T1000 (cell line): ENCODE results near the gene ANO1.
"Not testable (repeated sequence)": the region's sequence is repeated elsewhere in the genome, so short reads cannot be mapped to it uniquely, and the experiment has no call there.

Experiments used
- DNase-seq: peaks from one replicate; lab custom pipeline; 2025; ENCODE audit warnings: mixed read lengths; lab: John Stamatoyannopoulos, UW

ANO1 gene

DNA sequence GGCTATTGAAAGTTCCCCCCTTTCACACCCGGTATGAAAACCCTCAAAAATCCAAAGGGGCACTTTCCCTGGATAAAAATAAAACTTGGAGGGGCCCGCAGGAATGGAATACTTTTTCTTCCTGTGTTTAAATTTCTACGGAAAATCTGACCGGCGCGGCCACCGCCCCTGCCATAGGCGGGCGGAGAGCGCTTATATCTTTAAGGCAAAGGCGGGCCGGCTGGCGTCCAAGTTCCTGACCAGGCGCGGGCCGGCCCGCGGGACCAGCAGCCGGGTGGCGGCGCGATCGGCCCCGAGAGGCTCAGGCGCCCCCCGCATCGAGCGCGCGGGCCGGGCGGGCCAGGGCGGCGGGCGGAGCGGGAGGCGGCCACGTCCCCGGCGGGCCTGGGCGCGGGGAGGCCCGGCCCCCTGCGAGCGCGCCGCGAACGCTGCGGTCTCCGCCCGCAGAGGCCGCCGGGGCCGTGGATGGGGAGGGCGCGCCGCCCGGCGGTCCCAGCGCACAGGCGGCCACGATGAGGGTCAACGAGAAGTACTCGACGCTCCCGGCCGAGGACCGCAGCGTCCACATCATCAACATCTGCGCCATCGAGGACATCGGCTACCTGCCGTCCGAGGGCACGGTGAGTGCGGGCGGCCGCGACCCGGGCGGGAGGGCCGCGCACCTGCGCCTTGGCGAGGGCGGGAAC, at the start of gene ANO1:
TSS of gene ANO1 (plus strand) at position 223 of the 686 bp plus-strand sequence. CDS start at position 513, 290 bp downstream.
- no peak for DNase-seq

DNA sequence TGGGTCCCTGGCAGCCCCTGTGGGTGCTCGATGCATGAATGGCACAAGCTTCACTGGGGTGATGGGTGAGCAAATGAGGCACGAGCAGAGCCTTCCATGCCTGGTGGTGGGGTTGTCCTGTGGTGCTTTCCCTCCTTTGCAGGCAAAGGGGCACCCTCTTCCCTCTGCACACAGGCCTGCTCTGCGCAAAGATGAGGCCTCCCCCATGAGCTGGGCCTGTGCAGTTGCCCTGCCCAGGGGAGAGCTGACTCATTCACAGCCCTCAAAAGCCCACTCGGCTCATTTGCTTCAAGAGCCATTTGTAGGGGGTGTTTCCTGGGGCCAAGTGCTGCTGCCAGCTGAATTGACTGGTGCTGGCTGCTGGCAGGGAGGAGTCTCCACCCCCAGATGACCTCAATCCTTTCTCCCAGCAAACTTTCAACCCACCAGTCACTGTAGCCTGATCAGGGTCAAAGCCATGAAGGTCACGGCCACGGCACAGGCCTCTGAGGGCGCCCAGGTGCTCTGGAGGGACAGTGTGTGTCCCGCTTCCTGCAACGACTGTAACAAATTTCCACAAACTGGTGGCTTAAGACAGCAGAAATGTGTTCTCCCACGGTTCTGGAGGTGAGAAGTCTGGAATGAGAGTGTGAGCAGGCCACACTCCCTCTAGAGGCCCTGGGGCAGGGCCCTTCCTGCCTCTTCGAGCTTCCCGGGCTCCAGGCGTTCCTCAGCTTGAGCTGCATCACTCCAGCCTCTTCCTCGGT, 48.8 kb upstream of the ANO1 start:
- no peak for DNase-seq

DNA sequence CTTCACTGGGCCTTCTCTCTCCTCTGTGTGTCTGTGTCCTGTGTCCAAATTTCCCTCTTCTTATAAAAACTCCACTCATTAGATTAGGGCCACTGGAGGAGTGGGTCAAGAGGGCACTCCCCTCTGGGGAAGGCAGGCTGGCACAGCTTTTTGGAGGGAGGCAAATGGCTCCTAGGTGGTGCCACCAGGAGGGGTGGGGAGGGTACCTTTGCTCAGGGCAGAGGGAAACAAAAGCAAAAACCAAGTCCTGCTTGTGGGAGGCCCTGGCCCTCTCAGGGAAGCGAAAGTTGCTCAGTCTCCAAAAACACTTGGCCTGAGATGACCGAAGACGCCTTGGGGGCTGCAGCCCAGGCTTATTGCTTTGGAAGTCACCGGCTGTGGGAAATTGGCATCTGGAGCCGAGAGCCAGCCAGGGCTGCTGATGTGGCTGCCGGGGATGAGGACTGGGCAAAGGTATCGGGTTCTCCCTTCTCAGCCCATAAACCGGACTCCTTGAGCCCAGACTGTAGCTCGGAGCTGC, 48.2 kb upstream of the ANO1 start:
- DNase-seq: no peak

DNA sequence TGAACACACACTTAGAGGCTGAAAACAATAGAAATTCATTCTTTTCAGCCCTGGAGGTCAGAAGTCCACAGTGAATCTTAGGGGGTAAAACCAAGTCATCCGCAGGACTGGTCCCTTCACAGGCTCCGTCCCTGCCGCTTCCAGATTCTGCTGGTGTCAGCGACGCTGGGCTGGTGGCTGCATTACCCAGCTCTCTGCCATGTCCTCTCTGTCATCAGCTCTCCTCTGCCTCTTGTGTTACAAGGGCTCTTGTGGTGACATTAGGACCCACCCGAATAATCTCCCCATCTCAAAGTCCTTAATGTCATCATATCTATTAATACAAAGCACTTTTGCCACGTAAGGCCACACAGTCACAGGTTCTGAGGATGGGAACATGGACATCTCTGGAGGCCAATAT, 47.7 kb upstream of the ANO1 start:
- DNase-seq: no peak

DNA sequence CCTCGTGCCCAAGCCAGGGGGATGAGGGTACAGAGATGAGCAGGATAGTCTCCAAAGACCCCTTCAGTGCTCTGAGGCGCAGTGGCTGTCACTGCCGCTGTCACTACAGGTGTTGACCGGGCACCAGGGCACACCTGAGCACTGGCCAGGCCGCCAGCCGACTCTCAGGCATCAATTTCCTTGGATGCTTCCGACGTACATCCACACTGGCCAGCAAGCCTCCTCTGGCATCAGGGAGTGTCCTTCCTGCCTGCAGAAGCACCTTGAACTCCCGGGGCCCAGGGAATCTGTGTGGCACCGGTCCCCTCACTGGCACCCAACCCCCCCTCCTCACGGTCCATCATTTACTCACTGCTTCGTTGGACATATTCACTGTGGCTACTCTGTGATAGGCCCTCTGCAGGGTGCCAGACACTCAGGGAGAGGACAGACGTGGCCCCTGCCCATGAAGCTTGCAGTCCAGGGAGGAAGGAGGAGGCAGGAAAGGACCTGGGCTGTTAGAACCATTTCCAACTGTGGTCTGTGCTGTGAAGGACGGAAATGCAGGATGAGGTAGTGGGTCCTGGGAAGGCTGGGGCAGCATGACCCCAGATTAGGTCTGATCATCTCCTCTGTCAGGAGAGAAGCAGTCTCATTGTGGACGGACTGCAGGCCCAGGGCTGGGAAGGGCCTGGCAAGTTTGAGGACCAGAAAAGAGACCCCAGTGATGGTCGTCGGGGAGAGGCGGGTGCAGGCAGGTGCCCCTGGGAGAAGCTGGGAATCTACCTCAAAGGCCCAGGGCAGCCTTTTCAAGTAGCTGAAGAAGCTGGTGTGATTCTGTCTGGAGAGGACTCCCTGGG, 46.3 kb upstream of the ANO1 start:
- no peak for DNase-seq

DNA sequence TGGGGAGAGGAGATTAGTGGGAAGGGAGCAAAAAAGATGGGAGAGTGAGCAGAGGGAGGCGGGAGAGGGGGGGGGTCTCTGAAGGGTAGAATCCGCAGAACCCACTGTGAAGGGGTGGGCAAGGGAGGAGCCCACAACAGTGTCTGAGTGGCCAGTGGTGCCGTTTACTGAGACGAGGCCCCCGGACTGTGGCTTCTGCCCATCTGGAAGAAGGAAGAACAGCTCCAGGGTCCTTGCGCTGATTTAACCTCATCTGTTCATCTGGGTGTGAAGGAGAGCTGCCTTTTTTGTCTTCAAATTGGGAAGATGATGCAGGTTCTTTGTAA, 45.7 kb upstream of the ANO1 start:
- DNase-seq: no peak

DNA sequence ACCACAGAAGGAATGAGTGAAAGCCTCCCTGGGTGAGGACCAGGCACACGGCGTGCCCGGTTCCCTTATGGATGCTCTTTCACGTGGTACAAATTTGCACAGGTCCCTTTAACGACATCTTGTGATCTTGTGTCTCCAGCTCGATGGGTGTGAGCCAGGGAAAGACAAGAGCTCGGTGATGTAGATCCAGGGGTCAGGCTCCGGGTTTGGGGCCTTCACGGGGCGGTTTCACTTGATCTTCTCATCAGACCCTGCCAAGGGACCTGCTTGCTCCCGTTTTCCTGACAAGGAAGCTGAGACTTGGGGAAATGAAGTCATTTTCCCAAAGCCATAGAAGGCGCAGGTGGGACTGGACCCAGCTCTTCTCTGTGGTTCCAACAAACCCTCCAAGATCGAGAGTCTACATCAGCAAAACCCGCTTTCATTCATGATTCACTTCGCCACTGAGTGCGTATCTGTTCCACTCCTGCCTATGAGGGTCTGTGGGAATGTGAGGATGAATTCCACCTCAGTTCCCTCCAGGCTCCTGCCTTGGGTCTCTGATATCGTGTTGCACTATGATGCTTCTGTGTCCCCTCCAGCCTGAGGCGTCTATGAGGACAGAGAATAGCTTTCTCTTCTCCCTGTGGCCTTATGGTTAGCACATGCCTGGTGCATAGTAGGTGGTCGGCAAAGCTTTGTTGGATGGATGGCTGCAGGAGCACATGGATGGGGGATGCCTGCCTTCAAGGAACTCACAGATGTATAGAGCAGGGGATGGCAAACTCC, 45.0 kb upstream of the ANO1 start:
- no peak for DNase-seq

DNA sequence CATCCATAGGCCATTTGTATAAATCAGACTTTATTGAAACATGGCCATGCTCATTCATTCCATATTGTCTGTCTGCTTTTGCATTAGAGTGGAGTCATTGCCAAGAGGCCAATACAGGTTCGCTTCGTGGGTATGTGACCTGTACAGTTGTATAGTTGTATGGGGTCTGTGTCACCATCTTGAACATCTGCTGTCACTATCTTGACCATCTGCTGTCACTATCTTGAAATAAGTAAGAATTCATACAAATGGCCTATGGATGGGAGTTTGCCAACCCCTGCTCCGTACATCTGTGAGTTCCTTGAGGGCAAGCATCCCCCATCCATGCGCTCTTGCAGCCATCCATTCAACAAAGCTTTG, 44.4 kb upstream of the ANO1 start:
- DNase-seq: no peak

DNA sequence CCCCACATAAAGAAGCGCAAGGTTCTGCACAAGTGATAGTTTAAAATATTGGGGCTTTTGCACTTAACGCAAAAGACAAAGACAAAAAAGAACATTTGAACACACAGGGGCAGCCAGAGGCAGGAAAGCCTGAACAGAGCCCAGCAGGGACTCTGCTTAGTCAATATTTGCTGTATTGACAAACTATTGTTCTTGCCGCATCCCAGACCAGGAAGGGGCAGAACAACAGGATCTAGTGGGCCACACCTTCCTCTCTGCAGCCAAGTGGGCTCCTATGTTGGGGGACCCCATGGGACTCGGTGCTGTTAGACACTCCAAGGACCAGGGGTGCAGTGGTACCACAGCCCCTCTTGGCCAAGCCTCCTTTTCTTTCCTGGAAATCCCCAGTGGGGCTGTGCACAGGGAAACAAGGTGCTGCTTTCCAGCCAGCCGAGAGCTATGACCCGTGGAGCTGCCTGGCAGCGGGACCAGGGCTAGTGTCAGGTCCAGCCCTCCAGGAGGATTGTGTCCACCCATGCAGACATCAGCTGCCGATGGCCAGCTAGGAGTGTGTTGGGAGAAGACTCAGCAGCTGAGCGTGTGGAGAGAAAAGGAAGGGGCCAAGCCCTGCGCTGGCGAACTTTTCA, 43.3 kb upstream of the ANO1 start:
- DNase-seq: no peak

DNA sequence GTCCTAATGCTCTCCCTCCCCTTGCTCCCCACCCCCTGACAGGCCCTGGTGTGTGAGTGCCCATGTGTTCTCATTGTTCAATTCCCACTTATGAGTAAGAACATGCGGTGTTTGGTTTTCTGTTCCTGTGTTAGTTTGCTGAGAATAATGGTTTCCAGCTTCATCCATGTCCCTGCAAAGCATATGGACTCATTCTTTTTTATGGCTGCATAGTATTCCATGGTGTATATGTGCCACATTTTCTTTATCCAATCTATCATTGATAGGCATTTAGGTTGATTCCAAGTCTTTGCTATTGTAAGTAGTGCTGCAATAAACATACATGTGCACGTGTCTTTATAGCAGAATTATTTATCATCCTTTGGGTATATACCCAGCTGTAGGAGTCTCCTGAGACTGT, 42.5 kb upstream of the ANO1 start:
- DNase-seq: not testable (repeated sequence)

DNA sequence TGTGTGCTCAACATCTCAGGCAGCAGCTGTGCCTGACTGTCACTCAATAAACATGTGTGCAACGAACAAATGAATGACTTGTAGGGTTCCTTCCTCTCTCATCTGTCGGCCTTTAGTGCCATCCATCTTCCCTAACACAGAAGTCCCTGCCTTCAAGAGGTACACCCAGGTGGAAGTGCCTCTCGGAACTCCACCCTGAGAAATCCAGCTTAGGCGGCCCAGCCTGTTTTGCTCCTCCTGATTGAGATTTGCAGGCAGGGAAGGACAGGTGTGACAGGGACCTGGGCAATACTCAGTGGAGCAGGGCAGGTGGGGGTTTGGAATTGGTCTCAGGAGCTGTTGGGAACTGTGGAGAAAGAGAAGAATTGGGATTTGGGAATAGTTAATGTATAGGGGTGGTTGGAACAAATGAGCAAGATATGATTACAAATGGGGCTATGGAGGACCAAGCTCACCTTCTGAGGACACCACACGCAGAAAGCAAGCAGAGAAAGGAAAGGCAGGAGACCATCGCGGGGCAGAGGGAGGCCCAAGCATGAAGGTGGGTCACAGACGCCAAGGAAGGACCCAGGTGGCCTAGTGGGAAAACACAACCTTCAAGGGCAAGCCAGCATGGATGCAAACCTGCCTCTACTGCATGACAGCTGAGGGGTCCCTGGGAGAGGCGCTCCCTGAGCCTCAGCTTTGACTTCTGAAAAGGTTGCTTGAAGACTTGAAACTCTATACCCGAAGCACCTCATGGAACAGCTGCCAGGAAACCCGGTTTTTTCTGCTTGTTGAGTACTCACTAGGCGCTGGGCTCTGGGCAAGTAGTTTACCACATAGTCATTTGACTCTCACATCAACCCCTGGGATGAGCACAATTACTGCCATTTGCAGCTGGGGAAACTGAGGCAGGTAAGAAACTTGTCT, 40.9 kb upstream of the ANO1 start:
- no peak for DNase-seq

DNA sequence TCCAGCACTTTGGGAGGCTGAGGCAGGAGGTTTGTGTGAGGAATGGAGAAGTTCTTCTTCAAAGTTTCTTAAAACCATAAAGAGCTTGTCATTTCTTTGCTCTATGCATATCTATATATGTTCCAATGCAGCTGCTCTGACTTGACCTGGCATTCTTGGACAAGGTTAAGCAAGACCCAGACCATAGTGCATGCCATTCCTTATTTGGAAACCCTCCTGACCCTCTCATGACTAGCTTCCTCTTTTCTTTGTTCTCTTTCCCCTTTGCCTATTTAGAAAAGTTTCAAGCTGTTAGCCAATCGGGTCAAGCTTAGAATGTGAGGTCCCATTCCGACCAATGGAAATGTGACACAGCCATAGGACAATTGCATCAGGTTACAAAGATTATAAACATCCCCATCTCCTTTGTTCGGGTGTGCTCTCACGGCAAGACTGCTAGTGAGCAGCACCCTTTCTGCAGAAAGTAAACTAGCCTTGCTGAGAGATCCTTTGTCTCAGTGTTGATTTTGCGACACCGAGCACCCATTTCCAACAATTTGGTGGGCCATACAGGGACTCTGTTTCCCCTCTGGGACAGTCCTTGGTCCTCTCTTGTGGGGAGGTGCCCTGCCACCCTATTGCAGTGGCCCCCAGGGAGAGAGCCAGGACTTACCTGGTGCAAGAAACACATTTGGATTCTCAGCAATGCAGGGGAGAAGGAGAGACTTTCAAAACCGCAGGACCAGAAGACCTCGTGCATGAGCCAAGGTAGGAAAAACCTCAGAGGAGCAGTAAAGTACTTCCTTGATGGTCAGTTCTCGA, 39.9 kb upstream of the ANO1 start:
- DNase-seq: no peak

DNA sequence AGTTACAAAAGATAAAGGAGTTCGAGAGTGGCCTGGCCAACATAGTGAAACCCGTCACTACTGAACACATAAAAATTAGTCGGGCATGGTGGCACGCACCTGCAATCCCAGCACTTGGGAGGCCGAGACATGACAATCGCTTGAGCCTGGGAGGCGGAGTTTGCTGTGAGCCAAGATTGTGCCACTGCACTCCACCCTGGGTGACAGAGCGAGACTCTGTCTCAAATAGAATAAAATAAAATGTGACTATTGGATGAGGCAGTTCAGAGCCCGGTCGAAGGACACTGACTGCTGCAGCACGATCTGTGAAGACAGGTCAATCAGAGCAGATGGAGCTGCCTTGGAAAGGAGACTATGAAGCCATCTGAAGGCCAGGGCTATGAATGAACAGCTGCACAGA, 37.7 kb upstream of the ANO1 start:
- DNase-seq: no peak

DNA sequence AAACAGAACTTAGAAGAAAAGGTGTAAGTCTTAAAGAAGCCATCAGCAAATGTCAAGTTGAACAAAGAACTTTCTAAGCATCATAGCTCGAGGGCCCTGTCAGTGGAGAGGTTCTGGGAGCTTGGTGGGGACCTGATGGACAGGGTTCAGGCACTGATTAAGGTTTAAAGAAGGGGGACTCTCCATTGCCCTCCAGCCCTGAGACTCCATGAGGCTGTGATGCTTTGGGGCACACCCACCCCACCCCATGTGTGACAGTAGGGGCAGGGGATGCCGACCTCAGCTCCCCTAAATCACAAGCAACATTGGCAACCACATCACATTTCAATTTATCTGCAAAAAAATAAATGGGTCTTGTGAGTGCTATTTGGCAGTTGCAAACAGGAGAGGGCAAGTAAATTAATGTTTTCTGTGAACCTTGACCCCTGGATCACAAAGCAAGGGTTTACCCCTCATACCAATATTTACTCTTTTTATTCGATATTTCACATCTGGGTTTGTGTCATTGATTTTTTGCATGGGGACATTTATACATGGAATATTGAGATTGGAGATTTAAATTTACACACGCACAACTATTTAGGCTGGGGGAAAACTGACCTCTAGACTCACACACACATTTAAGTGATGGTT, 37.1 kb upstream of the ANO1 start:
- no peak for DNase-seq

DNA sequence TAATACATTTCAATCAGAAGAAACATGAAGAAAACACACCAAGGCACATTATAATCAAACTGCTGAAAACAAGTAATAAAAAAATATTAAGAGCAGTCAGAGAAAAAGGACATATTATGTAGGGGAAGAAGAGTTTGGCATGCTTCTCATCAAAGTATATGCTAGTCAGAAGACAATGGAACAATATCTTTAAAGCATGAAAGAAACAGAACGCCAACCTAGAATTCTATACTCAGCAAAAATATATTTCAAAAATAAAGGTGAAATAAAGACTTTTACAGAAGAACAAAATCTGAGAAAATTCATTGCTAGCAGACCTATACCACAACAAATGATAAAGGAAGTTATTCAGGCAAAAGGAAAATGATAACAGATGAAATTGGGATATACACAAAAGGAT, 34.6 kb upstream of the ANO1 start:
- no peak for DNase-seq

DNA sequence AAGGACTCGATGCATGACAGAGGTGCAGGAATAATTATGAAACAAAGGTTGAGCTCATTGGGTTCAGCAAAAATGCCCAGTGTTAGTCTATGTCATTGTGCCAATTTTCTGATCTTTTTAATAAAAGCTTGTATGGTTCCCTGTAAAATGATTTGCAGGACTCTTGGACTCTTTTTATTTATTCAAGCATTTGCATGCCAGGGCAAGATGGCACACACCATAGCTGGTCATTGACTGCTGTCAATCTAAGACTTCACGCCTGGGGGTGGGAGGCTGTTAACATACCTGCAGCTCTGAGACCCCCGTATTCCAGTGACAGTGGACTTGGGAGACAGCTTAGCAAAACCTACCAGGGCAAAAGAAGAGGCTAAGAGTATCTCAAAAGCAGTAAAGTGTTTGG, 32.0 kb upstream of the ANO1 start:
- no peak for DNase-seq

DNA sequence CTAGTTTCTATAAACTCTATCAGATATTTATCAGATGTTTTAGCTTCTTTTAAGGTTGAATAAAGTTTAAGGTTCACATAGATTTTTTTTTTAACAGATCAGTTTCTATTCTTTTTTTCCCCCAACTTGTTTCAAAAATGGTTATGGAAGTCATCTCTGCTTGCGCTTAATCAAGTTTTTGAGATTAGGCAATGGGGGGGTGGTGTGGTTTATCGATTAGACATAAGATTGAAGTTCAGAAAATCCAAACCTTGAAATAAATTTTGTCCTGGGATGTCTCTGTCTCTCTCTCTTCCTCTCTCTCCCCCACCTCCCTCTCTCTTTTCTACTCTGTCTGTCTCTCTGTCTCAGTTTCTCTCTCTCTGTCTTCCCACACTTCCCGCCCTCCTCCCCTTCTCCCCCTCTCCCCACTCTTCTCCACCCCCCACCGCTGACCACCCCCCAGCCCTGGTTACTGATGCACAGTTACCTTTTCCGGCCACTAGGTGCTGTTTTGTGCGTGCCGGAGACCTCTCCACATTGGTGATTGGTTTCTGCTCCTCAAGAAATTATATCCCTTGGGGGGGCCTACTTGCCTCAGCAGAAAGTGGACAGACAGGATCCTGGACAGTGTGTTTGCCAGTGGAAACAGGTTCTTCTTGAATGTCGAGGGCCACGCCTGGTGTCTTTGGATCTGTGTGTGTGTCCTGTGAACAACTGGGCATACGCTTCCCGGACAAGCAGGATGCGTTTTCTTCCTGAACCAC, 29.7 kb upstream of the ANO1 start:
- DNase-seq: no peak

DNA sequence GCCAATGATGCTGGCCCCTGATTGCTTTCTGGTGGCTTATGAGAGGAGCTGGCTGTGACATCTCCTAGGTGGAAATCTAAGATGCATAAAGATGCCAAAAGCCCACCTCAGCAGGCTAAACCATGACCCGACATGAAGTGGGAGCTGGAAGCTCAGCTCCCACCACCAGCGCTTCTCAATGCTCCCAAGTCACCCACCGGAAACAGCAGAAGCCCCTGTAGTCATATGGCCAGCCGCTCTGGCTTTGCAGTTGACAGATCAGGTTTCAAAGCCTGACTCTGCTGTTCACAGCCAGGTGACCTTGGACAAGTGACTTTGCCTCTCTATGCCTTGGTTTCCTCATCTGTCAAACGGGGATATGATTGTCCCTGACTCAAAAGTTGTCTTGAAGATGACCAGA, 29.1 kb upstream of the ANO1 start:
- DNase-seq: no peak

DNA sequence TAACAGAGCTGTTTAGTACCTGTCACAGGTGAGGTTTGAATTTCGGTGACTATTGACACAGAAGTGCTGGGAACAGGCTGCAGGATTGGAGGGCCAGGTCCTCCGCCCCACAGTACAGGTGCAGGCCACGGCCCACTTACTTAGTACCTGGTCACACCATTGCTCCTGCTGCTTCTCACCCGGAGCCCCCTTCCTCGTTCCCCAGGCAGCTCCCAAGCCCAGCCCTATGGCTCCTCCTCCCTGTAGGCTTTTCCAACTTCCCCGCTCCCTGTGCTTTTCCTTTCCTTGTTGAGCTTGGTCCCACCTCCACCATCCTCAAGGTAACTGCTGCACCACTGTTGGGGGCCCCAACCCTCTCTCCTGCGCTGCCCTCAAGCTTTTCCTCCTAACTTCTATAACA, 27.9 kb upstream of the ANO1 start:
- DNase-seq: no peak
